Liver (tissue), 9 donors: ENCODE results near the gene EXOC6B. TPM values are rescaled to one million over a fixed set of nuclear protein-coding genes. Genes with fewer than 3 reads are reported as not detected.

Experiments
- DNase-seq: peaks from one replicate; pipeline ENCODE4 v3.0.0-alpha.2; 2017; ENCODE audit warnings: low spot score
- H3K27ac ChIP-seq, 2 donors: one replicate each; pipeline ENCODE4 v1.7.0; 2013; ENCODE audit warnings: inconsistent platforms in 2 of 2, low read length in 2 of 2, control low read depth in 1 of 2, low read depth in 1 of 2, mild to moderate bottlenecking in 1 of 2
- H3K27me3 ChIP-seq, 4 donors: one replicate each; pipeline versions ENCODE4 v1.6.1 to v1.7.0; 2013; ENCODE audit warnings: low read length in 3 of 4, inconsistent platforms in 1 of 4, mild to moderate bottlenecking in 1 of 4, moderate library complexity in 1 of 4; ENCODE audit not compliant: control insufficient read depth in 4 of 4, insufficient read depth in 4 of 4
- H3K36me3 ChIP-seq, 4 donors: one replicate each; pipeline versions ENCODE4 v1.6.1 to v1.7.0; 2013; ENCODE audit warnings: low read length in 3 of 4, mild to moderate bottlenecking in 3 of 4, low read depth in 1 of 4, moderate library complexity in 1 of 4; ENCODE audit not compliant: control insufficient read depth in 4 of 4, insufficient read depth in 3 of 4
- H3K4me1 ChIP-seq, 4 donors: one replicate each; pipeline versions ENCODE4 v1.6.1 to v1.7.0; 2013; ENCODE audit warnings: low read length in 3 of 4, mild to moderate bottlenecking in 3 of 4, moderate library complexity in 1 of 4; ENCODE audit not compliant: control insufficient read depth in 4 of 4, insufficient read depth in 4 of 4
- H3K4me3 ChIP-seq, 3 donors: one replicate each; pipeline versions ENCODE4 v1.6.1 to v1.7.0; 2013; ENCODE audit warnings: low read length in 3 of 3, control low read depth in 1 of 3, low read depth in 1 of 3, mild to moderate bottlenecking in 1 of 3
- H3K9ac ChIP-seq, 2 donors: one replicate each; pipeline ENCODE4 v1.7.0; 2013; ENCODE audit warnings: low read length in 2 of 2, mild to moderate bottlenecking in 2 of 2, moderate library complexity in 2 of 2, control low read depth in 1 of 2, low read depth in 1 of 2
- H3K9me3 ChIP-seq, 4 donors: one replicate each; pipeline versions ENCODE4 v1.6.1 to v1.7.0; 2013; ENCODE audit warnings: low read length in 3 of 4; ENCODE audit not compliant: control insufficient read depth in 4 of 4
- EGR1 ChIP-seq, 2 donors: IDR thresholded peaks; 2 replicates each; pipeline ENCODE4 v1.6.1; 2016 to 2018; ENCODE audit warnings: antibody characterized with exemption in 2 of 2, low read depth in 2 of 2
- FOXA1 ChIP-seq: IDR thresholded peaks from 2 replicates; pipeline ENCODE4 v1.6.1; 2016; ENCODE audit warnings: antibody characterized with exemption
- FOXA2 ChIP-seq: IDR thresholded peaks from 2 replicates; pipeline ENCODE4 v1.6.1; 2016; ENCODE audit warnings: antibody characterized with exemption
- GABPA ChIP-seq, 2 donors: IDR thresholded peaks in 1 of 2; conservative IDR thresholded peaks in 1 of 2; 2 replicates each; pipeline ENCODE4 v1.6.1; 2016; ENCODE audit warnings: antibody characterized with exemption in 2 of 2, mild to moderate bottlenecking in 1 of 2, moderate library complexity in 1 of 2
- HNF4A ChIP-seq, 2 donors: conservative IDR thresholded peaks; 2 replicates each; pipeline ENCODE4 v1.6.1; 2016; ENCODE audit warnings: antibody characterized with exemption in 2 of 2, mild to moderate bottlenecking in 2 of 2
- HNF4G ChIP-seq: IDR thresholded peaks from 2 replicates; pipeline ENCODE4 v1.6.1; 2016; ENCODE audit warnings: antibody characterized with exemption
- JUND ChIP-seq, 2 donors: IDR thresholded peaks; 2 replicates each; pipeline ENCODE4 v1.6.1; 2016; ENCODE audit warnings: antibody characterized with exemption in 2 of 2
- MAX ChIP-seq: IDR thresholded peaks from 2 replicates; pipeline ENCODE4 v1.6.1; 2016; ENCODE audit warnings: antibody characterized with exemption
- NR2F2 ChIP-seq: IDR thresholded peaks from 2 replicates; pipeline ENCODE4 v1.6.1; 2016; ENCODE audit warnings: antibody characterized with exemption
- RAD21 ChIP-seq, 2 donors: IDR thresholded peaks; 2 replicates each; pipeline ENCODE4 v1.6.1; 2016; ENCODE audit warnings: antibody characterized with exemption in 2 of 2, mild to moderate bottlenecking in 2 of 2
- REST ChIP-seq: IDR thresholded peaks from 2 replicates; pipeline ENCODE4 v1.6.1; 2016; ENCODE audit warnings: antibody characterized with exemption, mild to moderate bottlenecking
- RXRA ChIP-seq, 2 donors: IDR thresholded peaks; 2 replicates each; pipeline ENCODE4 v1.6.1; 2017 to 2018; ENCODE audit warnings: antibody characterized with exemption in 2 of 2, mild to moderate bottlenecking in 1 of 2
- SP1 ChIP-seq: IDR thresholded peaks from 2 replicates; pipeline ENCODE4 v1.6.1; 2018; ENCODE audit warnings: antibody characterized with exemption, mild to moderate bottlenecking
- TAF1 ChIP-seq: conservative IDR thresholded peaks from 2 replicates; pipeline ENCODE4 v1.6.1; 2016; ENCODE audit warnings: antibody characterized with exemption, mild to moderate bottlenecking
- YY1 ChIP-seq: IDR thresholded peaks from 2 replicates; pipeline ENCODE4 v1.6.1; 2016; ENCODE audit warnings: antibody characterized with exemption, mild to moderate bottlenecking
- polyA plus RNA-seq, 2 donors: library from polyadenylated mRNA; stranded (reverse) in 1 of 2; unstranded in 1 of 2; fragments of 200-250 nt in 1 of 2; fragments of >200 nt in 1 of 2; fragmentation: Nextera tagmentation in 1 of 2; extraction: Ambion mirVana in 1 of 2; gene quantifications; one replicate each; pipeline versions ENCODE4 v1.2.1 to v1.2.3, GENCODE V29; 2013 to 2015
- total RNA-seq, 2 donors: library from RNA; depleted of rRNA; stranded (reverse); fragments of >200 nt; gene quantifications; one replicate each; pipeline ENCODE4 v1.2.3, GENCODE V29; 2014
- TF ChIP-seq, protein P1 (sequence below): IDR thresholded peaks from 2 replicates; pipeline ENCODE4 v1.6.1; 2016; ENCODE audit warnings: antibody characterized with exemption
- TF ChIP-seq, protein P2 (sequence below): IDR thresholded peaks from 2 replicates; pipeline ENCODE4 v1.6.1; 2016; ENCODE audit warnings: antibody characterized with exemption
- TF ChIP-seq, protein P3 (sequence below): fragments of 150-350 bp; IDR thresholded peaks from 2 replicates; pipeline ENCODE4 v1.5.1; 2017; ENCODE audit warnings: improper control_type of control experiment, low read depth, low read length; ENCODE audit not compliant: missing input control
- donor health status: healthy.
- donor health status: healthy.
- donor health status: healthy.
- donor health status: healthy.
- donor health status: healthy.

The EXOC6B gene
- total and polyA plus RNA-seq, 4 donors, result 1.7 to 9.5 (median 5.5) TPM

- no peaks in the 10 kb centered on the region for H3K27me3 ChIP-seq
- H3K9ac ChIP-seq, result no peak overlapping the region
Measured at GRCh38 chr2:72363406-72363805, 462.4 kb downstream of the EXOC6B start.

More at GRCh38 chr2:72363406-72363805, 462.4 kb downstream of the EXOC6B start:
- H3K9me3 ChIP-seq, result no peaks in the 10 kb centered on the region
- TF ChIP-seq TAF1 (no peak), NR2F2 (no peak), FOXA2 (no peak), JUND (IDR thresholded peaks at IDR 0.05) (no peak), REST (no peak), RXRA (IDR thresholded peaks at IDR 0.05) (no peak), EGR1 (IDR thresholded peaks at IDR 0.05; ENCODE audit: low read depth in 2 of 2) (no peak), HNF4A (conservative IDR thresholded peaks at IDR 0.05) (no peak), SP1 (no peak), GABPA (IDR thresholded peaks at IDR 0.05 in 1 of 2, conservative IDR thresholded peaks at IDR 0.05 in 1 of 2) (no peak), HNF4G (no peak), MAX (no peak), YY1 (no peak), RAD21 (IDR thresholded peaks at IDR 0.05) (no peak), FOXA1 (no peak)
- TF ChIP-seq, protein P1, sequence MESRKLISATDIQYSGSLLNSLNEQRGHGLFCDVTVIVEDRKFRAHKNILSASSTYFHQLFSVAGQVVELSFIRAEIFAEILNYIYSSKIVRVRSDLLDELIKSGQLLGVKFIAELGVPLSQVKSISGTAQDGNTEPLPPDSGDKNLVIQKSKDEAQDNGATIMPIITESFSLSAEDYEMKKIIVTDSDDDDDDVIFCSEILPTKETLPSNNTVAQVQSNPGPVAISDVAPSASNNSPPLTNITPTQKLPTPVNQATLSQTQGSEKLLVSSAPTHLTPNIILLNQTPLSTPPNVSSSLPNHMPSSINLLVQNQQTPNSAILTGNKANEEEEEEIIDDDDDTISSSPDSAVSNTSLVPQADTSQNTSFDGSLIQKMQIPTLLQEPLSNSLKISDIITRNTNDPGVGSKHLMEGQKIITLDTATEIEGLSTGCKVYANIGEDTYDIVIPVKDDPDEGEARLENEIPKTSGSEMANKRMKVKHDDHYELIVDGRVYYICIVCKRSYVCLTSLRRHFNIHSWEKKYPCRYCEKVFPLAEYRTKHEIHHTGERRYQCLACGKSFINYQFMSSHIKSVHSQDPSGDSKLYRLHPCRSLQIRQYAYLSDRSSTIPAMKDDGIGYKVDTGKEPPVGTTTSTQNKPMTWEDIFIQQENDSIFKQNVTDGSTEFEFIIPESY, result no peak
- TF ChIP-seq, protein P2, sequence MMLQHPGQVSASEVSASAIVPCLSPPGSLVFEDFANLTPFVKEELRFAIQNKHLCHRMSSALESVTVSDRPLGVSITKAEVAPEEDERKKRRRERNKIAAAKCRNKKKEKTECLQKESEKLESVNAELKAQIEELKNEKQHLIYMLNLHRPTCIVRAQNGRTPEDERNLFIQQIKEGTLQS, result no peak
- TF ChIP-seq, protein P3, sequence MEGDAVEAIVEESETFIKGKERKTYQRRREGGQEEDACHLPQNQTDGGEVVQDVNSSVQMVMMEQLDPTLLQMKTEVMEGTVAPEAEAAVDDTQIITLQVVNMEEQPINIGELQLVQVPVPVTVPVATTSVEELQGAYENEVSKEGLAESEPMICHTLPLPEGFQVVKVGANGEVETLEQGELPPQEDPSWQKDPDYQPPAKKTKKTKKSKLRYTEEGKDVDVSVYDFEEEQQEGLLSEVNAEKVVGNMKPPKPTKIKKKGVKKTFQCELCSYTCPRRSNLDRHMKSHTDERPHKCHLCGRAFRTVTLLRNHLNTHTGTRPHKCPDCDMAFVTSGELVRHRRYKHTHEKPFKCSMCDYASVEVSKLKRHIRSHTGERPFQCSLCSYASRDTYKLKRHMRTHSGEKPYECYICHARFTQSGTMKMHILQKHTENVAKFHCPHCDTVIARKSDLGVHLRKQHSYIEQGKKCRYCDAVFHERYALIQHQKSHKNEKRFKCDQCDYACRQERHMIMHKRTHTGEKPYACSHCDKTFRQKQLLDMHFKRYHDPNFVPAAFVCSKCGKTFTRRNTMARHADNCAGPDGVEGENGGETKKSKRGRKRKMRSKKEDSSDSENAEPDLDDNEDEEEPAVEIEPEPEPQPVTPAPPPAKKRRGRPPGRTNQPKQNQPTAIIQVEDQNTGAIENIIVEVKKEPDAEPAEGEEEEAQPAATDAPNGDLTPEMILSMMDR, result no peak
- no peak for DNase-seq
- peaks cover 0 to 1% (median 0%) of the 10 kb centered on the region in 4 donors for H3K36me3 ChIP-seq
- no peak overlapping the region for H3K4me3 ChIP-seq
- no peaks in the 10 kb centered on the region for H3K4me1 ChIP-seq
- no peak overlapping the region for H3K27ac ChIP-seq
